Psoas muscle (tissue), 8 donors: ENCODE measurements around the gene ACSL1. TPM values are rescaled to one million over a fixed set of nuclear protein-coding genes. Genes with fewer than 3 reads are reported as not detected.

Experiments
- ATAC-seq, 4 donors: fragments of 200-7000 bp; cut with Tn5 transposase; one replicate each; pipeline ENCODE4 v1.9.1; 2020; ENCODE audit warnings: moderate library complexity in 3 of 4, mild to moderate bottlenecking in 2 of 4
- DNase-seq, 2 donors: peaks; one replicate each; pipeline ENCODE4 v3.0.0-alpha.2; 2020
- H3K27ac ChIP-seq: fragments of 200-600 bp; one replicate; pipeline ENCODE4 v1.8.0; 2022
- H3K27me3 ChIP-seq, 3 donors: fragments of 200-600 bp in 1 of 3; one replicate each; pipeline versions ENCODE4 v1.6.1 to v1.8.0; 2013 to 2022; ENCODE audit warnings: low read length in 2 of 3, mild to moderate bottlenecking in 2 of 3, moderate library complexity in 1 of 3; ENCODE audit not compliant: insufficient read depth in 3 of 3
- H3K36me3 ChIP-seq, 2 donors: fragments of 200-600 bp in 1 of 2; one replicate each; pipeline versions ENCODE4 v1.6.1 to v1.8.0; 2013 to 2022; ENCODE audit warnings: low read depth in 1 of 2, mild to moderate bottlenecking in 1 of 2, moderate library complexity in 1 of 2; ENCODE audit not compliant: insufficient read depth in 1 of 2
- H3K4me1 ChIP-seq: fragments of 200-600 bp; one replicate; pipeline ENCODE4 v1.8.0; 2022
- H3K4me3 ChIP-seq: fragments of 200-600 bp; one replicate; pipeline ENCODE4 v1.8.0; 2022; ENCODE audit warnings: mild to moderate bottlenecking
- H3K9me3 ChIP-seq: fragments of 200-600 bp; one replicate; pipeline ENCODE4 v1.8.0; 2022
- WGBS, 3 donors: extraction: QIAGEN DNeasy Blood & Tissue Kit; methylation state at CpG; one replicate each; pipeline versions ENCODE4 v1.1.6 to v1.1.7; 2013; 5-methylcytosine and 5-hydroxymethylcytosine counted together
- intact Hi-C, 2 donors: fragments of 100-400 bp; cut with DNase I; formaldehyde crosslinking; loops; one replicate each; pipeline versions ENCODE4 v1.11.0 to v1.14.2; 2022
- polyA plus RNA-seq, 3 donors: library from polyadenylated mRNA; stranded (reverse); fragments of 200-250 nt; gene quantifications; one replicate each; pipeline ENCODE4 v1.2.3, GENCODE V29; 2013
- total RNA-seq, 4 donors: library from RNA; stranded (reverse); fragmentation: NEBNext Ultra II Directional in 2 of 4; extraction: Animal tissue kit (Norgen Biotek cat#: 25700) in 2 of 4; gene quantifications; one replicate each; pipeline versions ENCODE4 v1.2.1 to v1.2.4, GENCODE V29; 2021 to 2023
- TF ChIP-seq, protein P1 (sequence below): fragments of 200-600 bp; IDR thresholded peaks from one replicate; pipeline ENCODE4 v1.8.0; 2022; ENCODE audit warnings: antibody characterized with exemption
- donor health status: healthy with polysubstance abuse.
- donor health status: DM: no; HTN: no; CAD: no; lungs with moderate emphysema.
- donor health status: Bipolar disorder and iron deficiency.
- donor health status: healthy.
- donor health status: DM: yes; HTN: yes; CAD: no.
- donor health status: DM: no; HTN: no; CAD: no.
- donor health status: DM: no; HTN: no; CAD: no.
- donor health status: DM: yes; HTN: yes; CAD: no.

Gene ACSL1
- total and polyA plus RNA-seq, 7 donors = 257 to 1,392 (median 781) TPM

DNA sequence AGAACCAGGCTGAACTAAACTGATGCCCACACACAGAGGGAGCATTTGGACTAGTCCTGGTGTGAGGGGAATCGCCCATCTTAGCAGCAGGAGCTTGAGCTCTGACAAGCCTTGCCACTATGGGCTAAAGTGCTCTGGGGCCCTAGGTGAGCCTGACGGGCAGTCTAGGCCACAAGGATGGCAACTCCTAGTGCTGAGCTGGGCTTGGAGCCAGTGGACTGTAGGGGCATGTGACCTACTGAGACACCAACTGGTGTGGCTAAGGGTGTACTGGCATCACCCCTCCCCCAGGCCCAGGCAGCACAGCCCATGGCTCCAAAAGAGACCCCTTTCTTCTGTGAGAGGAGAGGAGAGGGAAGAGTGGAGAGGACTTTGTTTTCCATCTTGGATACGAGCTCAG lies 106.4 kb downstream of the ACSL1 start:
- DNase-seq (no peak), ATAC-seq (peak in 1 of 4 donors; percentile 42)
- Histone ChIP-seq H3K27me3 (no peaks in the 10 kb centered on the region), H3K36me3 (no peaks in the 10 kb centered on the region), H3K9me3 (peaks cover 3% of the 10 kb centered on the region), H3K4me1 (no peaks in the 10 kb centered on the region), H3K27ac (no peak overlapping the region), H3K4me3 (no peak overlapping the region)
- intact Hi-C loops = no loop called here
- WGBS, 3 donors = 86 to 99% (median 86%) methylated on average over 3 of the region's 3 CpGs
- TF ChIP-seq, protein P1, sequence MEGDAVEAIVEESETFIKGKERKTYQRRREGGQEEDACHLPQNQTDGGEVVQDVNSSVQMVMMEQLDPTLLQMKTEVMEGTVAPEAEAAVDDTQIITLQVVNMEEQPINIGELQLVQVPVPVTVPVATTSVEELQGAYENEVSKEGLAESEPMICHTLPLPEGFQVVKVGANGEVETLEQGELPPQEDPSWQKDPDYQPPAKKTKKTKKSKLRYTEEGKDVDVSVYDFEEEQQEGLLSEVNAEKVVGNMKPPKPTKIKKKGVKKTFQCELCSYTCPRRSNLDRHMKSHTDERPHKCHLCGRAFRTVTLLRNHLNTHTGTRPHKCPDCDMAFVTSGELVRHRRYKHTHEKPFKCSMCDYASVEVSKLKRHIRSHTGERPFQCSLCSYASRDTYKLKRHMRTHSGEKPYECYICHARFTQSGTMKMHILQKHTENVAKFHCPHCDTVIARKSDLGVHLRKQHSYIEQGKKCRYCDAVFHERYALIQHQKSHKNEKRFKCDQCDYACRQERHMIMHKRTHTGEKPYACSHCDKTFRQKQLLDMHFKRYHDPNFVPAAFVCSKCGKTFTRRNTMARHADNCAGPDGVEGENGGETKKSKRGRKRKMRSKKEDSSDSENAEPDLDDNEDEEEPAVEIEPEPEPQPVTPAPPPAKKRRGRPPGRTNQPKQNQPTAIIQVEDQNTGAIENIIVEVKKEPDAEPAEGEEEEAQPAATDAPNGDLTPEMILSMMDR = no peak

DNA sequence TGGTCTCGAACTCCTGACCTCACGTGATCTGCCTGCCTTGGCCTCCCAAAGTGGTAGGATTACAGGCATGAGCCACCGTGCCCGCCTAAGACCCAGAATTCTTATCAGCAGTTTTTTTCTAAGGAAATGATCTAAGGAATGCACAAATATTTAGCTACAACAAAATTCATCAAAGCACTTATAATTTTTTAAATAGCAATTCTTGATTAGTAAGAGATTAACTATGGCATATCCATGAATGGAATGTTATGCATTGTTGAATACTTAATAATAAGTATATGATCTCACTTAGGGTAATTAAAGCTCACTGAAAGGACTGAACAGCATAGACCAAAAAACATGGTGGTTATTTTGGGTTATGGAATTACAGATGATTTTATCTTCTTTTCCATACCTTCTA lies 110.2 kb downstream of the ACSL1 start:
- DNase-seq (no peak), ATAC-seq (no peak)
- no peaks in the 10 kb centered on the region for H3K4me1 ChIP-seq
- TF ChIP-seq, protein P1 = no peak
- H3K4me3 ChIP-seq = no peak overlapping the region
- no peak overlapping the region for H3K27ac ChIP-seq
- no peaks in the 10 kb centered on the region for H3K36me3 ChIP-seq
- no peaks in the 10 kb centered on the region for H3K27me3 ChIP-seq
- WGBS, 3 donors = 96 to 99% (median 97%) methylated on average over 4 of the region's 4 CpGs
- no peaks in the 10 kb centered on the region for H3K9me3 ChIP-seq
- intact Hi-C loops = no loop called here

DNA sequence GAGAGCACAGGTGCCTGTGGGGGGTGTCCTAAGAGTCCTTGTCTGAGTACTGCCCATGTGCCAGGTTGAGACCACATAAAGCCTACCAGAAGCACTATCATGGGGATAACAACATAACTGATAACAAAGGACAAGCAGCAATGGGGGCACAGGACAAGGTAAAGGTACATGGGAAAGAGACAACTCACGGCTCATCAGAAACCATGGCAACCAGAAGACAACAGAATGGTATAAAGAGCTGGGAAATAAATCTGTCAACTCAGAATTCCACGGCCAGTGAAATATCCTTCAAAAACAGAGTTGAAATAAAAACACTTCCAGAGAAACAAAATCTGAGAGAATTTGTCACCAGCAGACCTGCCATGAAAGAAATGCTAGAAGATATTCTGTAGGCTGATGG lies 111.9 kb downstream of the ACSL1 start:
- Histone ChIP-seq H3K36me3 (no peaks in the 10 kb centered on the region), H3K9me3 (no peaks in the 10 kb centered on the region), H3K4me1 (no peaks in the 10 kb centered on the region), H3K27me3 (no peaks in the 10 kb centered on the region), H3K27ac (no peak overlapping the region), H3K4me3 (no peak overlapping the region)
- ATAC-seq = no peak
- intact Hi-C loops = no loop called here
- WGBS, 3 donors = 39 to 98% (median 90%) methylated on average over 2 of the region's 2 CpGs
- no peak for DNase-seq
- TF ChIP-seq, protein P1 = no peak

DNA sequence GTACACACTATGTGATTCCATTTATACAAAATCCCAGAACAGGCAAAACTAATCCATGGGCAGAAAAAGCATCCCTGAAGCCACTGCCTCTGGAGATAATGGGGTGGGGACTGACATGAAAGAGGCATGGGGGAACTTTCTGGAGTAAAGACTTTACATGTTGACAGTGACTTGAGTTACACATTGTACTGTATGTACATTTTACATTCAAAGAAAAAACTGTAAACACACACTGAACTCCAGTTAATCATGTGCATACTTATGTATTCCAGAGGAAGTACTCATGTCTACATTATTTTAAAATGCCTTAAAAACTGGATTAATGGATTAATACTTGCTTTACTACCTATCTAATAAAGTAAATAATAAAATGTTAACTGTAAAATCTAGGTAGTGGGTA lies 113.4 kb downstream of the ACSL1 start:
- Histone ChIP-seq H3K9me3 (no peaks in the 10 kb centered on the region), H3K36me3 (no peaks in the 10 kb centered on the region), H3K27ac (no peak overlapping the region), H3K4me3 (no peak overlapping the region), H3K27me3 (no peaks in the 10 kb centered on the region), H3K4me1 (no peaks in the 10 kb centered on the region)
- ATAC-seq = no peak
- intact Hi-C loops = no loop called here
- no peak for DNase-seq
- TF ChIP-seq, protein P1 = no peak

DNA sequence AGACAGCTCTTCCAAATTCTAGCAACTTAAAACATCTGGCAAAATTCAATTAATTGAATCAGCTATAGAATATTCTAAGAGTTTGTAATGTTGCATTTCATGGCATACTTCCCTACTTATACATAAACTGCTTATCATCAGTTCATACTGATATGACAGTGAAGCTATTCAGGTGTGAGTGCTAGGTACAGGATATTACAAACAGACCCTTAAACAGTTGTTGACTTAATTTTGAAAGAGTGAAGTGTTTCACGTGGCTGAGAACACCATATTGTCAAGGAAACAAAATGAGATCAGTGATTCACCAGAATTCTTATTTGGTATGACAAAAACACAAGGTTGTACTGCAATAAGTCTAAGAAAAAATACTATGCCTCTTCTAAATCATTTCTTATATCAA lies 119.3 kb downstream of the ACSL1 start:
- intact Hi-C loops = no loop called here
- no peak overlapping the region for H3K27ac ChIP-seq
- H3K9me3 ChIP-seq = no peaks in the 10 kb centered on the region
- no peak overlapping the region for H3K4me3 ChIP-seq
- ATAC-seq (no peak), DNase-seq (no peak)
- no peaks in the 10 kb centered on the region for H3K36me3 ChIP-seq
- H3K4me1 ChIP-seq = no peaks in the 10 kb centered on the region
- TF ChIP-seq, protein P1 = no peak
- H3K27me3 ChIP-seq = no peaks in the 10 kb centered on the region
- WGBS, 3 donors = 87 to 95% (median 94%) methylated on average over 1 of the region's 1 CpG
